ENCODE results near the gene NEK6.

NEK6 gene

DNA sequence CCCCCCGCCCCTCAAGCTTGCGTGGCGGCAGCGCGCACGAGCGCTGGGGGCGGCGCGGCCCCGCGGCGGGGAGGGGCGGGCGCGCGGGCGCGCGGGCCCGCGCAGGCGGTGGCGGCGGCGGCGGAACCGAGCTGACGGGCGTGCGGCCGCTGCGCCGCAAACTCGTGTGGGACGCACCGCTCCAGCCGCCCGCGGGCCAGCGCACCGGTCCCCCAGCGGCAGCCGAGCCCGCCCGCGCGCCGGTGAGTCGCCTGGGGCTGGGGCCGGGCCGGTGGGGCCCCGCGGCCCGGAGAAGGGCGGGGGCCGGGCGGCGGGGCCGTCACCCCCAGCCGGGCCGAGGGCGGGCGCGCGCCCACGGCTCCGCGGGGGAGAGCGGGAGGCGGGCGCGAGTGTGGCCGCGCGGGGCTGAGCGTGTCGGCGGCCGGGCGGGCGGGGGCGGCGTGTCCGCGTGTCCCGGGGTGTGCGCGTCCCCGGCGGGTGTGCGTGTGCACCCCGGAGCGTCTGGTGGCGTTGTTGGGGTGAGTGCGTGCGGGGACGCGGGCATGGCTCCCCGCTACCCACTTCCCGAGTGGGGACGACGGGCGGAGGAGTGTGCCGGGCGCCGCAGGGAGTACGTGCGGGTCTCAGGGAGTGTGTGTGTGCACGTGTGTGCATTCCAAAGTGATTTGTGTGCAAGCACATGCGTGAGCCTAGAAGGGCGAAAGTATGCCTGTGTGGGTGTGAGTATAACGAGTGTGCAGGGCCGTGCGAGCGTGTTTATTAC, at the start of gene NEK6:
Gene NEK6 (plus strand): TSS at position 106 of the 763 bp plus-strand sequence. CDS start 44,016 bp downstream, outside the sequence.
- DNase-seq (ENCODE audit: low spot score) = peak; percentile 81

- no peak for DNase-seq (ENCODE audit: low spot score)
Measured at GRCh38 chr9:124208571-124208970, 49.2 kb upstream of the NEK6 start.

GRCh38 chr9:124209279-124209678, 48.5 kb upstream of the NEK6 start:
- peak; percentile 86 for DNase-seq (ENCODE audit: low spot score)

DNA sequence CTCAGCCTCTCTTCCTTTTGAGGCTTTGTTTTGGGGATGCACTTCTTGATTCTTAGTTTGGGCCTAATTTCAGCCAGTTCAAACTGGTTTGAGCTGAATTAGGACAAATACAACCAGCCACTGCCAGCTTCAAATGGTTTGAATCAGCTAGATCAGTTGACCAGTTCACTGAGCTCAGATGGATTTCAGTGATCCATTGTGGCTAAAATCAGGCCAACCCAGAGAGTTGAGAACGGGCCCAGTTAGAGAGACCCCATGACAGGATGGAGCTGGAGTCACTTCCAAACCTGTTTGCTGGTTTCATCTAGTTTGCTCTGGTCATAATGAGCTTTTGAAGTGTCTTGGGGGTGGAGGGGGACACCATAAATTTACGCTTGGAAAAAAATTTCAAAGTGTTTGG, 48.0 kb upstream of the NEK6 start:
- DNase-seq (ENCODE audit: low spot score) = no peak

GRCh38 chr9:124210697-124211096, 47.1 kb upstream of the NEK6 start:
- DNase-seq (ENCODE audit: low spot score) = no peak

GRCh38 chr9:124212381-124213050, 45.2 kb upstream of the NEK6 start:
- DNase-seq (ENCODE audit: low spot score) = no peak

DNA sequence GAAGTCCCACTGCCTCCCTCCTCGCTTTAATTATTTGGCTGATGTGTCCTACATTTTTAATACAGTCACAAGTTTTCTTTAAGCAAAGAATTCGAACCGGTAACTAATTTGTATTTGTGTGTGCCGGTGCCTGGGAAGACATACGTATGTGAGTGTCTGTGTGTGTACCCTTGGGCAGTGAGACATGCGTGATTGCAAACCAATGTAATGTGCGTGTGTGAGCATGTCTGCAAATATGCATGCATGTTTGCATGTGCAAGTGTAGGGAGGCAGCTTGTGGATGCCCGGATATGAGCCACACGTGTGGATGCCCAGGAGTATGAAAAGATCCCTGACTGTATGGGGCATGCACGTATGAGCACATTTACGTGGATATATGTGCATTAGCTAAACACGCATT, 44.4 kb upstream of the NEK6 start:
- no peak for DNase-seq (ENCODE audit: low spot score)

DNA sequence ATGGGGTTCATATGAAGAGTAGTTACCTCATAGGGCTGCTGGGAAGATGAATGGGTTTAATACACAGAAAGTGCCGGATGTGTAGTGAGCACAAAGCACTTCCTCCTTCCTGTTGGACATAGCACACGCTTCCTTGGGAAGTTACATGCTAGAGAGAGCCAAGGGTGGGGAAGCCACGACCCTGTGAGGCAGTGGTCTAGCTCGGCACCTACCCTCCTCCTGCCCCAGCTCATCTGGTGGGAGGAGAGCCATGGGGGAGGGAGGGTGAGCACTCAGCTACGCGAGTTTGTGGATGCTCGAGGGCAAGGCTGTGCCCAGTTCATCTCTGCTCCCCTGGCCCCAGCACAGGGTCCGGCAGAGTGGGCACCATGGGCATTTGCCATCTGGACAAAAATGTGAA, 43.6 kb upstream of the NEK6 start:
- no peak for DNase-seq (ENCODE audit: low spot score)

DNA sequence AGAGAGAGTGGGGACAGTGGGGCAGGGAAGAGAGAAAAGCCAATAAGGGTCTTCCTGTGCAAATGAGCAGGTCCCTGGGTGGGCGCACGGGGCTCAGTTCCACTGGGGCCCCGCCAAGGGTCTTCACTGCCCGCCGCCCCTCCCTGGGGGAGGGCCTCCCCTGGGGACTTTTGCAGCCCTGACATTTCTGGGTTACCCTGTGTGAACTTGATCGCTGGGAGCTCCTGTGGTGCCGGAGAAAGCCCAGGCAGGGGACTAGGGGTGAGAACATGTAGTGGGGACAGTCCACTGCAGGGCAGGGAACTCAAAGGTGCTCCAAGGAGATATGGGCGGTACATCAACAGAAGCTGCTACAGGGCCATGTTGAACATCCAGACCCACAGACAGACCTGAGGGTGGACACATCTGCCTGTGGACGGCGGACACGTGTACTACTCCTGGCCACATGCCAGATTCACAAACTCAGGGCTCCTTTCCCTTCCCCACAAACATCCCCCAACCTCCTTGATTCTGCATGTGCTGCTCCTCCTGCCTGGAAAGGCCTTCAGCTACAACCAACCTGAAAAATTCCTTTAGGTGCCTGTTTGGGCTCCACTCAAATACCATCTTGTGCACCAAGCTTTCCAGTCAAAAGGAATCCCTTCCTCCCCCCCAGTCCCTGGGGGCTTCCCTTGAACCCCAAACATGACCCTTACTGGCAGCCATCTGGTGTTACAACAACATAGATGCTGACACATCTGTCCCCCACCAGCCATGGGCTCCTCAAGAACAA, 43.0 kb upstream of the NEK6 start:
- no peak for DNase-seq (ENCODE audit: low spot score)

DNA sequence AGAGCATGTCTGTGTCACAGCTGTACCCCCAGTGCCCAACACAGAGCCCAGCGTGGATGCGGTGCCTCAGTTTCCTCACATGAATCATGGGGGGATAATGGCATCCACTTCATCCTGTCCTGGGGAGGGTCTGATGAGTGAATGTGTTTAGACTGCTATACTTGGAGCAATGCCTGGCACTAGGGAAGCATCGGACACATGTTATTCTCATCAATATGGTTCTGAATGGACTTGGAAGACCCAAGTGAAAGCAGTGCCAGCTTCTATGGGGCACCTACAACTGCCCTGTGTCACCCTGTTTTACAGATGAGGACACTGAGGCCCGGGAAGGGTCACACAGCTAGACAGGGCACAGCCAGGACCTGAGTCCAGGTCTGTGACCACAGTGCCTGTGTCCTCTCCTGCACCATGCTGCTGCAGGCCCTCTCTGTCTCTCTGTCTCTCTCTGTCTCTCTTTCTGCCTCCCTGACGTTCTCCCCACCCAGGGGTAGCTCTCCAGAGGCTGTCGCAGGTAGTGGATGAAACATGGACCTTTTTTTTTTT, 42.3 kb upstream of the NEK6 start:
- DNase-seq (ENCODE audit: low spot score) = no peak

DNA sequence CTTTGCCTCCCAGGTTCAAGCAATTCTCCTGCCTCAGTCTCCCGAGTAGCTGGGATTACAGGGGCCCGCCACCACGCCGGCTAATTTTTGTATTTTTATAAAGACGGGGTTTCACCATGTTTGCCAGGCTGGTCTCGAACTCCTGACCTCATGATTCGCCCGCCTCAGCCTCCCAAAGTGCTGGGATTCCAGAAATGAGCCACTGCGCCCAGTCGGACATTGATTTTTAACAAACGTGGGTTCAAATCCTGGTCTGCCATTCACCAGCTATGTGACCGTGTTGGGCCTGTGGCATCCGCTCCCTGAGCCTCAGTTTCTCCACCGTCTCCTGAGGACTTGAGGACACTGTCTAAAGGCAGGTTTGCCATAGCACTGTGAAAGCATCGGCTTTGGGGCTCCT, 41.8 kb upstream of the NEK6 start:
- DNase-seq (ENCODE audit: low spot score) = no peak

DNA sequence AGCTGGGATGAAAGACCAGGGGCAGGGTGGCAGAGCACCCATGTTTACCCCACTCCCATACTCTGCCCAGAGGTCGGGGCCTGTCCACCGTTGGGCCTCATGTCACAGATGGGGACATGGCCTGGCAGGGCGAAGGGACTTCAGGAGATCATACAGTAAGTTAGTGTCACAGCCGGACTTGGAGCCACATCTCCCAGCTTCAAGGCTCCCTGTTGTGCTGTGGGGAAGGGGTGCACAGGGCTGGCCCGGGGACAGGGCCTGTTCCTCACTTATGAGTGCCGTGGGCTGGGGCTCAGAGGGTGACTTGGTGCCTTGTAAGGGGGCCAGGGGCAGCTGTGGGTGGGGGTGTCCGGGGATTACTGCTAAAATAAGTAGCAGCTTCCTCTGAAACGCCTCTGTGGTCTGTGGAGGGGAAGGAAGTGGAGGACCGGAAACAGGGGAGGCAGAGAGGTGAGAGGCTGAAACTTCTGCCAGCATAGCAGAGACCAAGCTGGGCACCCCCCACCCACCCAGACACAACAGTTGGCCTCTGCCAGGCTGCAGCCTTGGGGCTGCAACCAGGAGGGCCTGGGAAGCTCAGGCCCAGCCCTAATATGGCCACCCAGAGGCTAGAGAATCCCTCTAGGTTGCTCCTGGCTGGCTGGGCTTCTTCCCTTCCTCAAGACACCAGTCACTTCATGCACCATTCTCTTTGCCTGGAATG, 41.1 kb upstream of the NEK6 start:
- DNase-seq (ENCODE audit: low spot score) = no peak

- no peak for DNase-seq (ENCODE audit: low spot score)
Measured at GRCh38 chr9:124217836-124218437, 39.8 kb upstream of the NEK6 start.

GRCh38 chr9:124218438-124218982, 39.2 kb upstream of the NEK6 start:
- DNase-seq (ENCODE audit: low spot score) = no peak

- DNase-seq (ENCODE audit: low spot score) = no peak
Measured at GRCh38 chr9:124218987-124219461, 38.7 kb upstream of the NEK6 start.

DNA sequence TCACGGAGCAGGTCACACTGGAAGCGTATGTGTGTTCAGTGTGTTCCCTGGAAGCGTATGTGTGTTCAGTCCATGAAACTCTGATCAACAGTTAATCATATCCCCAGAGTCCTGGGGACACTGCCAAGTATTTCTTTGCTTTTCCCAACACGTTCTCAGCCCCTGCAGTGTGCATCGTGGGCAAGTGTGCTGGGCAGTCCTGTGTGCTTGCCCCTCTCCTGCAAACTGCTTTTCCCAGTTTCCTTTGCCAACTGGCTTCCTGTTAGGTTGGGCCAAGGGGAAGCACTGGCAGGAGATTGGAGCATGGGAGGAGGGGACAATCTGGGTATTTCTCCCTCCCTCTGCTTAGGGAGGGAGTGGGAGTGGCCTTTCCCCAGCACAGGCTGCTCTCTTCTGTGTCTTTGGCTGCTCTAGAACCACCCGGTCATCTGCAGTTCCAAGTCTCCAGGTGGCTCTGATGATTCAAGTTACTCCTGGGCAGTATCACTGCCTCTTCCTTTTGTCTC, 36.8 kb upstream of the NEK6 start:
- DNase-seq (ENCODE audit: low spot score) = peak; percentile 63

GRCh38 chr9:124221676-124222075, 36.1 kb upstream of the NEK6 start:
- no peak for DNase-seq (ENCODE audit: low spot score)

DNA sequence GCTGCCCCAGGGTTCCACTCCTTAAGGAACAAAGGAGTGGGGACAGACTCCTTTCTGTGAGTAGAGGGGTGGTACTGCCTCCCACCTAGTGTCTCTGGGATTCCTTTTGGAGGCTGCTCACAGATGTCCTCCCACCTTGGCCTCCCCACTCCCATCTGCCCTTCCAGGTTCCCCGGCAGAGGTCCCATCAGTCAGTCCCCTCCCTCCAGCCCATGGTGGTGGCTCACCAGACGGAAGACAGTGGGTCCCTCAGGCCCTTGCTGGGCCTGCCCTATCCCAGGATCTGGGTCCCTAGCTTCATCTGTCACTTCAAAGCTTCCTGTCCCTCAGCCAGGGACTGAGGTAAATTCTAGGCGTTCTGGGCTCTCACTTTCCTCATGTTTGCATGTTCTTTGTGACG, 35.6 kb upstream of the NEK6 start:
- DNase-seq (ENCODE audit: low spot score) = no peak

GRCh38 chr9:124222918-124223720, 34.6 kb upstream of the NEK6 start:
- DNase-seq (ENCODE audit: low spot score) = peak; percentile 60

DNA sequence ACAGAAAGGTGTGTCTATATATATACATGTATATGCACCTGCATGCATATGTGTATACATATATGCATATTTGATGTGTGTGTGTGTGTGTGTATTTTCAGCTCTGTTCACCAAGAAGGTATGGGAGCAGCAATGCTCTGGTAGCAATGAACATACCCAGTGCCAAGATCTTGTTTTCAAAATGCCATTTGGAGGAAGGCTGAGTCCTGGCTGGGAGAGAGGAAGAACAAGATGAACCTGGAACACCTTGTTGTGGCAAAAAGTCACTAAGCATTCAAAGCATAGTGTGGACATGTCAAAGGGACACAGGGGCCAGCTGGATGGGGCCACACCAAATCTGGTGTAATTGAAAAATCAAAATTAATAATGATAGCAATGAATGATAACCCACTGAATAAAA, 31.8 kb upstream of the NEK6 start:
- no peak for DNase-seq (ENCODE audit: low spot score)
